Endothelial cell of umbilical vein (primary cell): ENCODE data around the gene SLC1A3. TPM values are rescaled to one million over a fixed set of nuclear protein-coding genes. Genes with fewer than 3 reads are reported as not detected.

Experiments used
- BruUV-seq: library from RNA; stranded (reverse); fragments of 400-500 nt; replicated peaks from 2 replicates; lab custom pipeline; 2021; lab: Mats Ljungman, UMichigan
- CTCF ChIA-PET: fragments of 300-600, 350-600 bp; sonication (Branson Sonifier 250); formaldehyde crosslinking; loops from one replicate; lab custom pipeline; 2021; ENCODE audit warnings: antibody characterized with exemption, inconsistent platforms; lab: Charles Lee
- POLR2A ChIA-PET: fragments of 300-600, 350-600 bp; sonication (Branson Sonifier 250); formaldehyde crosslinking; loops from one replicate; lab custom pipeline; 2021; ENCODE audit warnings: antibody characterized with exemption, inconsistent platforms; lab: Charles Lee
- DNase-seq: peaks from one replicate; pipeline ENCODE4 v3.0.0-alpha.2; 2011; ENCODE audit warnings: low read depth, low spot score
- FAIRE-seq: peaks from 2 replicates; lab custom pipeline; 2011; peaks lifted over from hg19 to GRCh38; lab: Jason Lieb, UNC
- H2AFZ ChIP-seq: 2 replicates; pipeline ENCODE4 v1.6.0; 2012; ENCODE audit warnings: low read depth, low read length, control low read depth, inconsistent platforms
- H3K27ac ChIP-seq: 2 replicates; pipeline ENCODE4 v1.5.1; 2011; ENCODE audit warnings: low read depth, mild to moderate bottlenecking, control low read depth, low read length, moderate library complexity; ENCODE audit not compliant: insufficient read depth
- H3K27me3 ChIP-seq, 2 experiments: 2 replicates each; pipeline versions ENCODE4 v1.6.0 to v1.6.1; 2011; ENCODE audit warnings: low read length in 2 of 2, mixed read lengths in 1 of 2; ENCODE audit not compliant: control insufficient read depth in 2 of 2, insufficient read depth in 2 of 2
- H3K36me3 ChIP-seq, 2 experiments: 2 replicates in 1 of 2; 3 replicates in 1 of 2; pipeline ENCODE4 v1.5.1; 2011; ENCODE audit warnings: low read length in 2 of 2, mild to moderate bottlenecking in 1 of 2, moderate library complexity in 1 of 2; ENCODE audit not compliant: control insufficient read depth in 2 of 2, insufficient read depth in 2 of 2; ENCODE audit errors: extremely low read depth in 1 of 2
- H3K4me1 ChIP-seq: 3 replicates; pipeline ENCODE4 v1.5.1; 2011; ENCODE audit warnings: mild to moderate bottlenecking, low read length; ENCODE audit not compliant: control insufficient read depth, insufficient read depth; ENCODE audit errors: extremely low read depth
- H3K4me2 ChIP-seq: 2 replicates; pipeline ENCODE4 v1.6.1; 2011; ENCODE audit warnings: low read length, control low read depth, mixed read lengths; ENCODE audit not compliant: insufficient read depth
- H3K4me3 ChIP-seq, 3 experiments: fragments of 200-600 bp in 1 of 3; sonication (generic), shearing (Covaris generic) in 1 of 3; replicated peaks in 1 of 3; 2 replicates each; pipeline ENCODE4 v1.5.1; 2011 to 2016; ENCODE audit warnings: control low read depth in 3 of 3, low read length in 3 of 3, mild to moderate bottlenecking in 2 of 3, inconsistent platforms in 1 of 3, low read depth in 1 of 3, moderate library complexity in 1 of 3; ENCODE audit not compliant: insufficient read depth in 1 of 3
- H3K79me2 ChIP-seq: 2 replicates; pipeline ENCODE4 v1.6.0; 2012; ENCODE audit warnings: low read length, inconsistent platforms; ENCODE audit not compliant: control insufficient read depth, insufficient read depth
- H3K9ac ChIP-seq: replicated peaks from 2 replicates; pipeline ENCODE3; 2011; ENCODE audit warnings: low read length, control low read depth; ENCODE audit not compliant: insufficient read depth; ENCODE audit errors: extremely low read depth
- H3K9me1 ChIP-seq: replicated peaks from 3 replicates; pipeline ENCODE4 v1.6.0; 2011; ENCODE audit warnings: mild to moderate bottlenecking, low read length; ENCODE audit not compliant: control insufficient read depth, insufficient read depth; ENCODE audit errors: extremely low read depth
- H3K9me3 ChIP-seq: replicated peaks from 2 replicates; pipeline ENCODE4 v1.5.1; 2012; ENCODE audit warnings: low read length, inconsistent platforms; ENCODE audit not compliant: control insufficient read depth, insufficient read depth
- H4K20me1 ChIP-seq: replicated peaks from 2 replicates; pipeline ENCODE3; 2011; ENCODE audit warnings: mild to moderate bottlenecking, low read length; ENCODE audit not compliant: control insufficient read depth, insufficient read depth; ENCODE audit errors: extremely low read depth
- EZH2 ChIP-seq: IDR thresholded peaks from 2 replicates; pipeline ENCODE4 v1.6.1; 2012; ENCODE audit warnings: borderline replicate concordance, low read depth, mild to moderate bottlenecking, moderate library complexity, low read length, inconsistent platforms; ENCODE audit not compliant: severe bottlenecking
- FOS ChIP-seq: IDR thresholded peaks from 2 replicates; pipeline ENCODE4 v1.6.1; 2011; ENCODE audit warnings: mild to moderate bottlenecking, low read length, moderate library complexity, borderline replicate concordance; ENCODE audit not compliant: insufficient read depth
- GATA2 ChIP-seq: IDR thresholded peaks from 2 replicates; pipeline ENCODE4 v1.7.0; 2011; ENCODE audit warnings: low read depth, mild to moderate bottlenecking, moderate library complexity, mixed read lengths, low read length; ENCODE audit not compliant: insufficient read length, insufficient read depth
- JUN ChIP-seq: IDR thresholded peaks from 2 replicates; pipeline ENCODE4 v1.6.1; 2011; ENCODE audit warnings: borderline replicate concordance, low read depth; ENCODE audit not compliant: insufficient read length, insufficient read depth
- MYC ChIP-seq: IDR thresholded peaks from one replicate; pipeline ENCODE4 v1.6.1; 2011; ENCODE audit warnings: mild to moderate bottlenecking, low read depth, low read length
- POLR2A ChIP-seq: IDR thresholded peaks from 2 replicates; pipeline ENCODE4 v1.6.1; 2012; ENCODE audit warnings: low read depth, mild to moderate bottlenecking, control low read depth, low read length
- POLR2AphosphoS5 ChIP-seq: IDR thresholded peaks from 2 replicates; pipeline ENCODE4 v1.6.1; 2012; ENCODE audit warnings: low read depth, mild to moderate bottlenecking, control low read depth, low read length, moderate library complexity; ENCODE audit not compliant: insufficient read depth
- dilution Hi-C: fragments of 300-500 bp; cut with MboI; formaldehyde crosslinking; loops from one replicate; pipeline ENCODE4 v1.15.0; 2019; ENCODE audit warnings: low sequenced_read_pairs; ENCODE audit not compliant: extremely low pct_ligation_motif_present
- intact Hi-C: fragments of 100-400 bp; cut with micrococcal nuclease; formaldehyde crosslinking; loops from one replicate; pipeline ENCODE4 v1.10.0; 2022
- polyA plus RNA-seq, 4 experiments: library from polyadenylated mRNA; depleted of rRNA in 3 of 4; stranded (reverse) in 3 of 4; unstranded in 1 of 4; fragments of >200 nt; gene quantifications; 2 replicates each; pipeline versions ENCODE4 v1.2.1 to v1.2.3, GENCODE V29; 2011 to 2012; ENCODE audit warnings: missing spikeins in 1 of 4
- total RNA-seq: library from RNA; stranded (reverse); gene quantifications from 2 replicates; pipeline ENCODE4 v1.2.3, GENCODE V29; 2021
- TF ChIP-seq, protein P1 (sequence below): IDR thresholded peaks from 2 replicates; pipeline ENCODE4 v1.6.1; 2011; ENCODE audit not compliant: insufficient read depth, insufficient read length
- TF ChIP-seq, protein P2 (sequence below), 2 donors: IDR thresholded peaks; 1 replicate in 1 of 2; 2 replicates in 1 of 2; pipeline ENCODE4 v1.5.1; 2011; ENCODE audit warnings: low read length in 2 of 2, mild to moderate bottlenecking in 2 of 2, moderate library complexity in 2 of 2, control low read depth in 1 of 2, inconsistent platforms in 1 of 2, low read depth in 1 of 2; ENCODE audit not compliant: insufficient read depth in 1 of 2; ENCODE audit errors: extremely low read depth in 1 of 2

The SLC1A3 gene
- total and polyA plus RNA-seq, 2 donors (not counting 3 experiments of a cell fraction or from before 2014, with no cell fraction given): 0.36 TPM; not detected in 1

DNA sequence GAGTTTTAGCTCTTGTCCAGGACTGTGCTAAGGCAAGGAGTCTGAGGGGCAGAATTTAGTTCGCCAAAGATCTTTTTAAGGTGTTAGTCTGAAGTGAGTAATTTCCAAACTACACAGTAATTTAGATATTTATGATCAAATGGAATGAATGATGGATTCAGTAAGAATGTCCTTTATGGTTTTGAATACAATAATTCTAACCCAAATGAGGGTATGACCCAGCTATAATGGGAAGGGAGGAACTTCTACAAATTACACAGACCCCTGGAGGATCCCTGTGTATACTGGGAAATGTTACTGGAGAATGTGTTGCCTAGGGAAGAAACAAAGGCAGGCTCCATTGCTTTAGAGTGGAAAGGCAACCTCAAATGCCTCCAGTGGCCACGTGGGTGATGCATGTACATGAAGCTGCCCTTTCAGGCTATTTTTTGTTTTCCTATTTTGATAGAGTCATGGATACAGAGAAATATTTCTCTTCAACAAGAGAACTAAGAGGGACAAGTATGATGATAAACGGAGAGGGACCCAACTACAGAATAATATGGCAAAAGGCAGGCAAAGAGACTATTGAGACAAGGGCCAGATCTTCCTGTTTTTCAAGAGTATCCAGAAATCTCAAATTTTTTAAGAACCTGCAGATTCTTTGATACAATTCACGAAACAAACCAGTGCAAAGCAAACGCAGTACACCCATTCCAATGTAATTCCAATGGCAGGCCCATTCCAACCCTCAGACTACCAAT, 25.4 kb downstream of the SLC1A3 start:
- ChIA-PET CTCF (no interaction called here), POLR2A (no interaction called here)
- dilution Hi-C loops (no loop called here), intact Hi-C loops (no loop called here)
- no peaks in the 10 kb centered on the region for H3K79me2 ChIP-seq
- H3K4me2 ChIP-seq: no peak overlapping the region
- FAIRE-seq (no peak), DNase-seq (no peak)
- H3K9me3 ChIP-seq: no peaks in the 10 kb centered on the region
- H3K36me3 ChIP-seq: no peaks in the 10 kb centered on the region
- H3K27ac ChIP-seq: no peak overlapping the region
- no peak overlapping the region for H3K4me3 ChIP-seq
- no peaks in the 10 kb centered on the region for H3K4me1 ChIP-seq
- H2AFZ ChIP-seq: no peak overlapping the region
- H3K9me1 ChIP-seq: no peaks in the 10 kb centered on the region
- TF ChIP-seq POLR2AphosphoS5 (no peak), JUN (no peak), FOS (no peak), GATA2 (no peak), MYC (no peak), EZH2 (no peak), POLR2A (no peak)
- TF ChIP-seq, protein P1, sequence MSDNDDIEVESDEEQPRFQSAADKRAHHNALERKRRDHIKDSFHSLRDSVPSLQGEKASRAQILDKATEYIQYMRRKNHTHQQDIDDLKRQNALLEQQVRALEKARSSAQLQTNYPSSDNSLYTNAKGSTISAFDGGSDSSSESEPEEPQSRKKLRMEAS: no peak
- TF ChIP-seq, protein P2, sequence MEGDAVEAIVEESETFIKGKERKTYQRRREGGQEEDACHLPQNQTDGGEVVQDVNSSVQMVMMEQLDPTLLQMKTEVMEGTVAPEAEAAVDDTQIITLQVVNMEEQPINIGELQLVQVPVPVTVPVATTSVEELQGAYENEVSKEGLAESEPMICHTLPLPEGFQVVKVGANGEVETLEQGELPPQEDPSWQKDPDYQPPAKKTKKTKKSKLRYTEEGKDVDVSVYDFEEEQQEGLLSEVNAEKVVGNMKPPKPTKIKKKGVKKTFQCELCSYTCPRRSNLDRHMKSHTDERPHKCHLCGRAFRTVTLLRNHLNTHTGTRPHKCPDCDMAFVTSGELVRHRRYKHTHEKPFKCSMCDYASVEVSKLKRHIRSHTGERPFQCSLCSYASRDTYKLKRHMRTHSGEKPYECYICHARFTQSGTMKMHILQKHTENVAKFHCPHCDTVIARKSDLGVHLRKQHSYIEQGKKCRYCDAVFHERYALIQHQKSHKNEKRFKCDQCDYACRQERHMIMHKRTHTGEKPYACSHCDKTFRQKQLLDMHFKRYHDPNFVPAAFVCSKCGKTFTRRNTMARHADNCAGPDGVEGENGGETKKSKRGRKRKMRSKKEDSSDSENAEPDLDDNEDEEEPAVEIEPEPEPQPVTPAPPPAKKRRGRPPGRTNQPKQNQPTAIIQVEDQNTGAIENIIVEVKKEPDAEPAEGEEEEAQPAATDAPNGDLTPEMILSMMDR (IDR thresholded peaks at IDR 0.05; ENCODE audit: extremely low read depth in 1 of 2, insufficient read depth in 1 of 2, low read depth in 1 of 2, low read length in 2 of 2): no peak
- no peaks in the 10 kb centered on the region for H4K20me1 ChIP-seq
- no peak overlapping the region for H3K9ac ChIP-seq
- peaks cover 1 to 2% of the 10 kb centered on the region in 2 experiments for H3K27me3 ChIP-seq
- BruUV-seq: no TSS peak
